BJ (cell line): Measurements from ENCODE around the gene CHST12. TPM values are rescaled to one million over a fixed set of nuclear protein-coding genes. Genes with fewer than 3 reads are reported as not detected.
"Not testable (repeated sequence)": the region's sequence is repeated elsewhere in the genome, so short reads cannot be mapped to it uniquely, and the experiment has no call there.

ENCODE experiments used
- CTCF ChIA-PET: fragments of 350-600 bp; formaldehyde crosslinking; extraction: SDS; loops from one replicate; lab custom pipeline; 2021; ENCODE audit warnings: antibody characterized with exemption, inconsistent platforms; lab: Yijun Ruan, JAX
- POLR2A ChIA-PET: fragments of 300-600 bp; sonication (Branson Sonifier 250); formaldehyde crosslinking; extraction: SDS; loops from one replicate; lab custom pipeline; 2021; ENCODE audit warnings: antibody characterized with exemption; lab: Charles Lee
- DNase-seq: peaks from one replicate; pipeline ENCODE4 v3.0.0-alpha.2; 2011; ENCODE audit warnings: low read depth
- H3K27me3 ChIP-seq: 2 replicates; pipeline ENCODE4 v1.6.0; 2011; ENCODE audit warnings: low read length; ENCODE audit not compliant: control insufficient read depth, insufficient read depth
- H3K36me3 ChIP-seq: 2 replicates; pipeline ENCODE4 v1.5.1; 2011; ENCODE audit warnings: low read length; ENCODE audit not compliant: control insufficient read depth, insufficient read depth
- H3K4me3 ChIP-seq: 2 replicates; pipeline ENCODE4 v1.5.1; 2011; ENCODE audit warnings: low read depth, mild to moderate bottlenecking, control low read depth, low read length
- CTCF ChIP-seq: IDR thresholded peaks from 2 replicates; pipeline ENCODE4 v1.5.1; 2011; ENCODE audit warnings: low read depth, mild to moderate bottlenecking, control low read depth, inconsistent platforms, low read length, moderate library complexity; ENCODE audit not compliant: insufficient read depth
- polyA plus RNA-seq: library from polyadenylated mRNA; depleted of rRNA; stranded (reverse); fragments of >200 nt; gene quantifications from 2 replicates; pipeline ENCODE4 v1.2.3, GENCODE V29; 2011

CHST12 gene
- polyA plus RNA-seq, 1 experiment, result 18.4 TPM

GRCh38 chr7:2461268-2462026, 58.0 kb downstream of the CHST12 start:
- TF ChIP-seq CTCF, result no peak
- ChIA-PET POLR2A (no interaction called here), CTCF (interaction anchor here (0.7 to 2.2 kb wide), 4 partner anchors 7 to 17 kb away, joined by 3 to 6 read pairs (median 3); no protein-coding TSS in a partner anchor)
- H3K36me3 ChIP-seq, result no peaks in the 10 kb centered on the region
- H3K27me3 ChIP-seq, result no peaks in the 10 kb centered on the region
- no peak for DNase-seq
- no peak overlapping the region for H3K4me3 ChIP-seq

- no peak overlapping the region for H3K4me3 ChIP-seq
- no peak for DNase-seq
- H3K27me3 ChIP-seq, result no peaks in the 10 kb centered on the region
- no peaks in the 10 kb centered on the region for H3K36me3 ChIP-seq
- POLR2A ChIA-PET, result no interaction called here
- no peak for TF ChIP-seq CTCF
- CTCF ChIA-PET, result interaction anchor here (0.8 to 2.2 kb wide), 3 partner anchors 8 to 12 kb away, joined by 3 to 6 read pairs (median 6); no protein-coding TSS in a partner anchor
Measured at GRCh38 chr7:2462731-2463130, 59.3 kb downstream of the CHST12 start.

GRCh38 chr7:2465928-2466327, 62.5 kb downstream of the CHST12 start:
- CTCF ChIA-PET, result interaction anchor here (0.8 to 2.6 kb wide), 3 partner anchors 13 to 103 kb away, joined by 3 to 20 read pairs (median 3); no protein-coding TSS in a partner anchor
- Histone ChIP-seq H3K36me3 (no peaks in the 10 kb centered on the region), H3K27me3 (peaks cover 2% of the 10 kb centered on the region), H3K4me3 (no peak overlapping the region)
- POLR2A ChIA-PET, result no interaction called here
- no peak for TF ChIP-seq CTCF
- no peak for DNase-seq

- H3K4me3 ChIP-seq, result no peak overlapping the region
- ChIA-PET CTCF (no interaction called here), POLR2A (no interaction called here)
- no peak for TF ChIP-seq CTCF
- no peak for DNase-seq
- H3K27me3 ChIP-seq, result peaks cover 2% of the 10 kb centered on the region
- no peaks in the 10 kb centered on the region for H3K36me3 ChIP-seq
Measured at GRCh38 chr7:2466675-2467074, 63.3 kb downstream of the CHST12 start.

GRCh38 chr7:2468227-2468626, 64.8 kb downstream of the CHST12 start:
- CTCF ChIA-PET, result interaction anchor here (0.6 to 5.8 kb wide), 35 partner anchors 7 to 934 kb away, joined by 3 to 82 read pairs (median 3); partner anchors contain the start of gene BRAT1
- TF ChIP-seq CTCF, result no peak
- POLR2A ChIA-PET, result no interaction called here
- H3K36me3 ChIP-seq, result no peaks in the 10 kb centered on the region
- peaks cover 2% of the 10 kb centered on the region for H3K27me3 ChIP-seq
- no peak for DNase-seq
- H3K4me3 ChIP-seq, result no peak overlapping the region

GRCh38 chr7:2469460-2470203, 66.2 kb downstream of the CHST12 start:
- DNase-seq, H3K27me3 ChIP-seq, H3K36me3 ChIP-seq, POLR2A ChIA-PET, H3K4me3 ChIP-seq: not testable (repeated sequence)
- CTCF ChIA-PET, result interaction anchor here (0.7 to 5.8 kb wide), 19 partner anchors 10 to 153 kb away, joined by 3 to 82 read pairs (median 5); partner anchors contain the start of gene BRAT1
